ENCODE measurements around the gene MAPK10.

Gene MAPK10

DNA sequence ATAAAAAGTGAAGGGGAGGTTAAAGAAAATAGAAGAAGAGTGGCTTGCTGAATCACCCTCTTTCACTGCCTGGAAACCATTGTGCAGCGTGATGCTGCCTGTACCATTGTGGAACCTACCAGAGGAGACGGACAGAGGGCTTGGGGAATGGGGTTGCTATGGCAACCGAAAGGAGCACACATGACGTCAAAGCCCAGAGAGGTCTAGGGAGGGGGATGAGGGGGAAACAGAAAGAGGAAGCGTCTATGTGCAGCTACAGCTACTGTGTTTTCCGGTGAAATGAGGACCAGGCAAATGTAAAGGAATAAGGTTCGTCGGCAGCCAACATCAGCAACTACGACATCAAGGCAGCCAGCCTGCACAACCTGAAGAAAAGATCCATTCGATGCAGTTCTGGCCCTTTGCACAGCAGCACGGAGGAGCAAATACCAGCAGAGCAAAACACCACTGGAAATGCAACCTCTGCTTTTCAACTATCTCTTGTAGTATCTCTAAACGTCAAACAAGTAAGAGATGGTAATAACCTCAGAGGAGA is at the start of gene MAPK10:
Gene MAPK10 (minus strand): TSS at position 110 of the 535 bp plus-strand sequence.
- peak; percentile 73 for DNase-seq

DNA sequence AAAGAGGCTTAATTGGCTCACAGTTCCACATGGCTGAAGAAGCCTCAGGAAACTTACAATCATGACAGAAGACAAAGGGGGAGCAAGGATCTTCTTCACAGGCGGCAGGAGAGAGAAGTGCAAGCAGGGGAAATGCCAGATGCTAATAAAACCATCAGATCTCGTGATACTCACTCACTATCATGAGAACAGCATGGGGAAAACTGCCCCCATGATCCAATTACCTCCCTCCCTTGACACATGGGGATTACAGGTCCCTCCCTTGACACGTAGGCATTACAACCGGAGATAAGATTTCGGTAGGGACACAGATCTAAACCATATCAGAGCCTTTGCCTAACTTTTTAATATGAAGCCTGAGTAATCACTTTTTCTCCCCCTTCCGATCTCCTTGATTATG is 43.7 kb upstream of the MAPK10 start:
- DNase-seq, result no peak

DNA sequence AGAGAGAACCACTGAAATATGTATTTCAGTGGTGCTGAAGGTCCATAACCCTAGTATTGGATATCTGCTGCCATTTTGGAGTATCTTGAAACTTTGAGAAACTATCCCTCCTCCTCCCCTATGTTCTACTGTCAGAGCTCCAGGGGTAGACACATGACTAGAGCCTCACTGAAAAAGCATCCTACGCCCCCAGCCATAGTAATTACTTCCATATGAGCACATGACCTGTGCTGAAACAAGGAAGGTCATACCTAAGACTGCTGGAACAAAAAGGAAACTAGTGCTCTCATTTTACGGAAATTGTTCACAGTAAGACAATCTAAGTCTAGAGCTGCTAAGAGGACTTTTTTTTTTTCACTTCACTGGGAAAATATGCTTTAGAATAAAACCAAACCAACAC is 42.0 kb upstream of the MAPK10 start:
- no peak for DNase-seq

DNA sequence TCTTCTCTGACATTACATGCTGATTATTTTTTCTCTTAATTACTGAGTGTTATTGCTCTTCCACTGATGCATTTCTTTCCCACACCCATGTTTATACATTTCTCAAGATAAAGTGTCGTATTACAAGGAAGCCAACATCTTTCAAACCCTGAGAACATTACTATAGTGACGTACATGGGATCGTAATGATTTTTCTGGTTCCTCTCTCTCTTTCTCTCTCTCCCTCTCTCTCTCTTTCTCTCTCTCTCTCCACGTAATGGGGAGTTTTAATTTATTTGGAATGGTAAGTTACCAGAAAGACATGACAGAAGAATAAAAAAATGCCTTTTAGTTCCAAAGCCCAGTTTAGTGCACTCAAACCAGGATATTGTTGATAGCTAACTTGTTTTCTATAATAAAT is 40.4 kb upstream of the MAPK10 start:
- no peak for DNase-seq

DNA sequence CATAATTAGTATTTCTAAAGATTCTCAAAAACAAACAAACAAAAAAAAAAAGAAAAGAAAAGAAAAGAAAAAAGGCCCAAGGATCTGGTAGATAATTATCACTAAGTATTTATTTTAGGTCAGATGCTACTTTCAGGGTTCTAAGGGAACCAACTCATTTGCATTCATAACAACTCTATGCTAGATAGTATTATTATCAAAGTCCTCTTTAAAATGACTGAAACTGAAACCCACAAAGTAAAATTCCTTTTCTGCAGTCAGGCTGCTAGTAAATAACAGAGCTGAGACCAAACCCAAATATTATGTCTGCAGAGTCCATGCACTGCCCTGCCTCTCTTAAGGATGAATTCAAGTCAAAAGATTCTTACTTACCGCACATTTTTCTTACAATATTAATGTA is 38.3 kb upstream of the MAPK10 start:
- DNase-seq, result no peak

DNA sequence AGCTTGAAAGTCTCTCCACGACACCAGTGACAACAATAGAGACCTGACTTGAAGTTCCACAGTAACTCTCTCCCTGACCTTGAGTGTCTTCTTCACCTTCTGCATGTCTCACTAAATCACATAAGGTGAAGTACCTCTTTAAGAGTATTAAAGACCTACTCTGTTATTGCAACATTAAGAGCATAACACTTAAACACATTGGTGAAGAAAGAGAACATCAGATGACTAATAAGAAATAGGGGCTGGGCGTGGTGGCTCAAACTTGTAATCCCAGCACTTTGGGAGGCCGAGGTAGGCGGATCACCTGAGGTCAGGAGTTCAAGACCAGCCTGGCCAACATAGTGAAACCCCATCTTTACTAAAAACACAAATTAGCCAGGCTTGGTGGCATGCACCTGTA is 33.9 kb upstream of the MAPK10 start:
- no peak for DNase-seq

DNA sequence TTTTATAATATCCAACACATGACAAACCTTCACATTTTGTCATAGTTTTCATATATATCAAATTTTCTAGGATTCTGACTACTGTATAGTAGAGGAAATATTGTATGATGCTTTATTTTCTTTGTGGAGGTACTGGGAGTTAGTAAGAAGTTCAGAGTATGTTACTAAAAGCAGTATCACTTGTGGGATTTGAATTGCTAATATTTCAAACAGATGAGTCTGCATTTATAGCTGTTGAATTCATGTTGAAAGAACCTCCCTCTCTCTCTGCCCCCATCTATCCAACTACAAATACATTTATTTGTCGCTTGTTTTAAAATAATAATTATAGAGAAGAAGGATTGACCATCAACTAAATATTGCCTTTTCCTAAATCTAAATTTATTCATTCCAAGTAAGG is 29.8 kb upstream of the MAPK10 start:
- no peak for DNase-seq

DNA sequence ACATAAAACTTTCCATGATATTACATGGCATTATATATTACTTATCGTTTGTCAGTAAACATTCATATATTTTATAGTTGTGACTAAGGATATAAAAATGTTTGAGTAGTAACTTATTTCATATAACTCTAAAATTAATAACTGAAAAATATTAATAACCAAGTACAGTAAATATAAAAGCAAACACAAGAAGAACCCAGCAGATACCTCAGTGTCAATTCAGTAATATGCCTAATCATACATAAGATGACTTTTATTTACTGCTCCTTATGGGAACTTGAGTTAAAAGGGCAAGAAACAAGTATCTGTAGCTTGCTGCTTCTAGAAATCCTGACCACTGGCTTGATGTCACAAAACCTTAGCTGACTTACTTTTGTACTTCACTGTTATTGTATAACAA is 28.4 kb upstream of the MAPK10 start:
- DNase-seq, result no peak

DNA sequence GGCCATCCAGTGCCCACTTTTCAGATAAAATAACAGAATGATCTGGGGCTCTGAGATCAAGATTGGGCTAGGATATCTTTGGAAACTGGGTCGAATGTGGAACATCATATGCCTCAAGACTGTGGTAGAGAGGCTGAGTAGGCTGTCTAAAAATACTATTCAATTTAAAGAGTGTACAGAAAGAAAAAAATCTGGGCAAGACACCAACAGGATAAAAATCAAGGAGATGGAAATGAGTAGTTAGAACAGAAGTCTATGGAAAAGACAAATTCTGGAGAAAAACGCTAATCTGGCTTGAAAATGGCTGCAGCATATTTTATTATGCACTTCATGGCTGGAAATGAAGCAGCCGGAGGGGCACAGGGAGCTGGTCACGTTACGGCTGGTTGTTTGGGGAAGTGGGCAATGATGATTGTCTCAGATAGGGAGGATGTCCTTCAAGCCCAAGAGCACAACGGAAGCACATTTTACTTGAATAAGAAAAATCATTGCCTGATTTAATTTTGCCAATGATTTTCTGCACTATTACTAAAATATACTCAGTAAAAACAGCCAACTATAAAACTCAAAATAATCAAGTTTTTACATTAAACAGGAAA is 27.1 kb upstream of the MAPK10 start:
- no peak for DNase-seq

DNA sequence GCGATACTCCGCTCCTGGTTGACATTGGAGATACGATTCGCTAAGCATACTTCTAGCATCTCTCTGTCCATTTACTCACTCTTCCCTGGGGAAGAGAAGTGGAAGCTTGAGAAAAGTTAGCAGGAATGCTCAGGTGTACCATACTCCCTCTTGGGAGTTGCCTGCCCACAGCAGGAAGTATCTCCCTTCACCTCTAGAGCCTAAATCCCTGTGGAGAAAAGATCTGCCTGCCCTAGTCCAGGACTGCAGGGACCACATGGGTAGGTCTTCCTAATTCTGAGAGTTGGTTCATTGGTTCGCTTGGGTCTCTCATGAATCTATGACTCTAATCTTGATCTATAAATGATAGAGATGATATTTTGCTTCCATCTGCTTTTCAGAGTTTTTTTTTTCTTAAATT is 26.3 kb upstream of the MAPK10 start:
- DNase-seq, result no peak

DNA sequence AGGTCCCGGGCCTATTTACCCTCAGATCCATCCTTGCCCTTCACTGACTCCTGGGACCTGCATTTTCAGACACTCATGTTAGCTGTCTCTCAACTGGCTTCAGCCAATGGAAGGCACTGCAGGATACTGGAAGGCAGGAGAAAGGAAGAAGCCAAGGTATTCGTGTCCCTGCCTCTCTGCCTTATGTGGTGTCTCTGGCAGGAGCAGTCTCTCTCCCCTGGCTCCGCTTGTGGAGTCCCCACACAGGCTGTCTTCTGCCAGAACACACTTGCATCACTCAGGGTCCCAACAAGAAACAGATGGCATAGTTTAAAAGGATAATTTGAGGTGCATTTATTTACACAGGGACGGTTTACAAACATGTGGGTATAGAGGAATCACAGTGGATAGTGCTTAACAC is 21.6 kb upstream of the MAPK10 start:
- DNase-seq, result no peak

DNA sequence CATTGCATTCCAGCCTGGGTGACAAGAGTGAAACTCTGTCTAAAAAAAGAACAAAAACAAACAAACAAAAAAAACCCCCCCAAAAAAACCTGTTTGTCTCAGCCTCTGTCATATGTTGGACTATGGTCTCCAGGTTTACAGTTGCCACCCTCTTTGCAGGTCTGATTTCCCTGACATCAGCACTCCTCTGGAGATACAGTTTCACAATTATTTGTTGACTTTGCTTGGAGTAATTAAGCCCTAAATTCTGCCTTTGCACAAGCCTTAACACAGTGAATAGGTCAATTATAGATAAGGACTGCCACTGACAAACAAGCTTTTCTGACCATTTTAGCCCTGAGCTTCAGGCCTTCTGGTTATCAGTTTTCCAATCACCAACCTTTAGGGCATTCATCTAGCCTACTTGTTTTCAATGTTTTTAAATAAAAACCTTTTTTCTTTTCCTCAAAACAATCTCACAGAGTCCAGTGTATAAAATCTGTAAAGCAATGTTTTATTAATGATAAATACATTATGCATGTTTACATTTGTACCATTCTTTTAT is 20.4 kb upstream of the MAPK10 start:
- no peak for DNase-seq

DNA sequence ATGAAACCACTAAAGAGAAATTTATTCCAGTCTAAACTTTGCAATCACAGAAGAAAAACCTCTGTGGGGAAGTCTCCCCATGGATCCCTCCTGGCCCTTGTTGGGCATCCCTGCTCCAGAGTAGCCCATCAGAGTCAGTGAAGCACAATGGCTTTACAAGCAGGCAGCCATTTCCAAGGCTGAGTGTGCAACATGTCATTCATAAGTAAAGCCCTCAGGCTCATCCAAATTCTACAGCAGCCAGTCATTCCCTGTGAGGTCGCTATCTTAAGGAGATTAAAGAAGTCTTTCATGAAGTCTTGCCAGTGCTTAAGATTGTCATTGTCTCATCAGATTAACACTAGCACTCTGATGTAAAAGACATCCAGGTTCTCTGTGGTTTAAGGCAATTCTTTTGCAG is 17.0 kb upstream of the MAPK10 start:
- no peak for DNase-seq

DNA sequence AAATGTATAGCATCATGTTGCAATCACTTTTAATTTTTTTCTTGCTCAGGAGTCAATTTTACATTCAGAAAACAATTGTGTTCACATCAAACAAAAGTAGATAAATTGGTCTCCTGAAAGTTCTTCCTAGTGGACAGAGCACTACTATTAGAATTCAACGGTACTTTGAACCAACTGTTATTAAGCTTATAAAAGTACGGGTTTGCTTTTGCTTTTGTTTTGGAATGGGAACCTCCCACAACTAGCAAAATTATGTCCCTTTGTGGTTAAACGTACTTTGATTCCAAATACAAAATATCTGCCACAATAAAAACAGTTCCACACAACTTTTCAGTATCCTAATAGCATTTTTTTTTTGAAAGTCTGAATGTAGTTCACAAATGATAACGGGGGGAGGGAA is 8.6 kb upstream of the MAPK10 start:
- no peak for DNase-seq

DNA sequence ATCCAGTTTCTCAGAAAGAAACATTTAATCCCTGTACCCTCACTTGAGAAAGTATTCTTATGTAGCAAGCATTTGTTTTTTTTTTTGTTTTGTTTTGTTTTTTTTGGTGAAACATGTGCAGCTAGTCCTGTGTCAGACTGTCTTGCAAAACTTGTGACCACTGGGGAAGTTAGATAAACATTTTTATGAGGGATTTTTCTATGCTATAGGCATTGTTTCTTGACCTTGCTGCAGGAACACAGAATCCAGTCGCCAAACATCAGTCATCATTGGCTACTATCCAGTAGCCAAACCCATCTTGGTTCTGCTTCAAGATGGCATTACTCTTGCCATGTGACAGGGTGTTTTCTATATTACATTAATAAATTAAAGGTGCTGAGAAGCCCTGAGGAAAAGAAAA is 7.7 kb upstream of the MAPK10 start:
- DNase-seq, result no peak

DNA sequence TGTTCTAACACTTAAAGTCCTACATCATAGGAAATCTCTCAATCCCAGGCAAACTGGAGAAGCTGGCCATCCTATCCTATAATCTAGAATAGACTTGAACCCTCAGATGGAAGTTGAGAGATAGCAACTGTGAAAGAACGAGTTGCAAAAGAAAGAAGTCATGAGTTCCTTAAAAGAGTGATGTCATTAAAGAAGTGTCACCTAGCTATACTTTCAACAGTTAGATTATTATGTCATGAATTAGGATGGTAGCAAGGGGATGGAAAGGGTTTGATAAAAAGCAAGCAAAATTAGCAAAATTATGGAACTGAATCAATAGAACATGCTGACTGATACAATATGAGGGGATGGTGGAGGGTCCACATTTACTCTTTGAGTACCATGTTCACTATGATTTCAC is 7.1 kb upstream of the MAPK10 start:
- no peak for DNase-seq

DNA sequence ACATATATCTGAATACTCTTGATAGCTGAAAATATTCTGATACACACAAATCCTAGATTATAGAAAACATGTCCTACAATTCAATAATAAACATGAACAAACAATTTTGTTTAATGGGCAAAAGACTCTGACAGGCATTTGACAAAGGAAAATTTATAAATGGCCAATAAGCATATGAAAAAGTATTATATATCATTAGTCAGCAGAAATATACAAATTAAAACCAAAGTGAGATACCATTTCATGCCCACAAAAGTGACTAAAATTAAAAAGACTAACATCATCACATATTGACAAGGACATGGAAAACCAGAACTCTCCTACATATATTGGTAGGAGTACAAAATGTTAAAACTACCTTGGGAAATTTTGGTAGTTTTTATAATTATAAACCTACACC is 2.7 kb upstream of the MAPK10 start:
- no peak for DNase-seq

DNA sequence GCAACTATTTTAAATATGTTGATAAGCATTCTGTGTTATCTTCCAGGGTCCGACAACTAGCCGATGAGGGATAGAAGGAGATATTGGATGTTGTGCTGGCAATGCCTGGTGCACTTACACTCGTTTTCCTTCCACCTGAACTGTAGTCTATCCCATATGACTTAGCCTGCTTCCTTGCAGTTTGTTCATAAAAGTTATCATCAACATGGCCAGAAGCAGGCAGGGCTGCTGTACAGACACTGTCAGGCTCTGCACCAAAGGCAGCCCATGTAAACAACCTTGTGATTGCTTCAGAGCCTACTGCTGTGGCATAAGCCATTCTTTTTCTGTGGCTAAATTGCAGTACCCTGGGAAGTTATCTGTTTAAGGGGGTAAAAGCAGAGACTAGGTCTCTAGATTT is 1.6 kb downstream of the MAPK10 start:
- DNase-seq, result no peak

DNA sequence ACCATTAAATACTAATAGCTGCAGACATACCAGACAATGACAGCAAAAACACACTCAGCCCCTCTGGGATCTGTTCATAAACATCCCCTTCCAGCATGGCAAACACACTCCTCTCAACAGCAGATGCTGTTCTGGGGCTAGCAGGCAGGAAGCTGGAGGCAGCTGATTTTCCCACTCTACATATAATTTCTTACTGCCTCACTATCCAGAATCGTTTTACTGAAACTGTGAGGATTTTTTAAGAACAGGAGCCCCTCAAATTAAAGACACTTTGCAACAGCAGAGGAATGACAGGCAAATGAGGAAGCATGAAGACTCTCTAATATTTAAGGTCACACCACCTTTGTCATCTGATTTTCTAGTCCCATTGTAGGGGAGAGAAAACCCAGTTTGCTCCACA is 2.2 kb downstream of the MAPK10 start:
- no peak for DNase-seq

DNA sequence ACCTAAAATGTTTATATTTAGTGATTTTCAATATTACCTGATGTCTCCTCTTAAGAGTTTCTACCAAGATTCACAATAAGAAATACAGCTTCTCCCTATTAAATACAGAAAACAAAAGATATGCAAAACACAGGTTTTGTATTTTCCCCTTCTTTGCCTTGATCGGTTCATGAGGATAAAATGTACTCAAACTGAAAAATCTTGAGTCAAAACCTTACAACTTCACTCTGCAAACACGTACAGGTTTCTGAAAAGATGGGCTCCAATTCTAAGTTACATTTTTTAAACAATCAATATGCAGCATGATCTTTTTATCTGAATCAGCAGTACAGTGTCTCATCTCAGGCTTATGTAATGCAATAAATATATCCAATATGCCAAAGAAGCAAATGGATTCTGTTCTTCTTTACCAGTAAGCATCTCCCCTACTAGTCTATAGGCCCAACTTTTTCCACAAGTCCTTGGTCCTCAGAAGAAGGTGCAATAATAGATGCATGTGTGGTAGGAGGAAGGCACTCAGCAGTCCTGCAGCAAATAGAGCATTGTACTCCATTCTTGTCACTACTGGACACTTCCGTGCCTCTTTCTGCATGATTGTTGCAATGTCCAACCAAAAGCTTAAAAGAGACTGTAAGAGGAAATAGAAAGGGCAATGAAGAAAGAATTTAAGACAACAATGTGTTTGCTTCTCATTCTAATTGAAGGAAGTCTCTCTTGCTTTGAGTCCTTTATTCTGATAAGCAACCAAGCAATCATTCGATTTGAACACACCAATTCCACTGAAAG is 3.2 kb downstream of the MAPK10 start:
- DNase-seq, result peak; percentile 52

DNA sequence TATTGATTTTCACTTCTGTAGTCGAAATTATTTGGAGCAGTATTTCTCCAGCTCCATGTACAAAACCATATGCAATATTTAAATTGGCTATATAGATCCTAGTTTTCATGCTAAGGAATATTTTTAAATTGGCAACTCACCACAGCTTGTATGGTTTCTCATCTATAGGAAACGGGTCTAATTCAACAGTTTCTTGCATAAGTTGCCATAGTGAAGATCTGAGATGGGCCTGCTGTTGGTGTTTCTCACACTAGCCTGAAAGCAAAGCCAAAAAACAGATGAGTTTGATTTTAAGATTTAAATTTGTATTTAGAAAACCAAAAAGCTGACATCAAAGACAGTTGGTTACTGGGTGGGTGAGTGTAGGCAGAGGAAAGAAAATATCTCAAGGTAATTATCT is 5.5 kb downstream of the MAPK10 start:
- DNase-seq, result no peak

DNA sequence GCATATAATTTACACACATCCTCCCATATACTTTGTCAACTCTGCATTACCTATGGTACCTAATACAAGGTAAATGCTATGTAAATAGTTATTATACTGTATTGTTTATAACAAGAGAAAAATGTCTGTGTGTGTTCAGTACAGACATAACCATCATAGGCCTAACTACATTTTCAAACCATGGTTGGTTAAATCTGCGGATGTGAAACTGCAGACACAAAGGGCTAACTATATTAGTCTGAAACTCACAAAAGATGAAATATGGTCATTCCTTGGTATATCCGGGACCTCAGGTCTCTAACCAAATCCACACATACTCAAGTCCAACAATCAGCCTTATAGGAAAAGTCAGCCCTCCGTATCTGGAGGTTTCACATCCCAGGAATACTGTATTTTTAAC is 13.5 kb downstream of the MAPK10 start:
- no peak for DNase-seq

DNA sequence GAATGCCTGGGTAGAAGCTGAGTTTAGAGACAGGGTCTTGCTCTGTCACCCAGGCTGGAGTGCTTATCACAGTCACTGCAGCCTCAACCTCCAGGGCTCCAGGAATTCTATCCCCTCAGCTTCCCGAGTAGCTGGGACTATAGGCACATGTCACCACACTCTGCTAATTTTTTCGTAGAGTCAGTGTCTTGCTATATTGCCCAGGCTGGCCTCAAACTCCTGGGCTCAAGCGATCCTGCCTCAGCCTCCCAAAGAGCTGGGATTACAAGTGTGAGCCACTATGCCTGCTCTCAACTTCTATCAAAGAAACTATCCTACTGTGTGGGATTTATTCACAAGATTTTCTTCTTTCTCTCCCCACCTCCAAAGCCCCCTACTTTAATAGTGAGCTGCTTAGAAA is 15.7 kb downstream of the MAPK10 start:
- DNase-seq, result no peak

DNA sequence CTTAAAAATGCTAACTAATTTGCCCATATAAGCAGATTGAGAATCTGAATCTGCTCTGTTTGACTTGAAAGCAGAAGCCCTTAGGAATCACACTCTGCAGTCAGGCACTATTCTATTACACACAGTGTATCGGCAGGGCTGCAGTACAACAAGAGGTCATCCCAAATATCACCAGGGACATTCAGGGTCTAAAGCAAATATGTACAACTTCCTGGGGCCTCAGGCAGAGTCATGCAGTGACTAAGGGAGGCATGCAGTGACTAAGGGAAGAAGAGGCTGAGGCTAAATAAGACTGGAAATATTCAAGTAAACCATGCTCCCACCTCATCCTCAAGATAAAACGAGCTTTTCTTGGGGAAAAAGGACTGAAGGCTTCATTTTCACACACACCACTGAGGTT is 20.9 kb downstream of the MAPK10 start:
- no peak for DNase-seq

DNA sequence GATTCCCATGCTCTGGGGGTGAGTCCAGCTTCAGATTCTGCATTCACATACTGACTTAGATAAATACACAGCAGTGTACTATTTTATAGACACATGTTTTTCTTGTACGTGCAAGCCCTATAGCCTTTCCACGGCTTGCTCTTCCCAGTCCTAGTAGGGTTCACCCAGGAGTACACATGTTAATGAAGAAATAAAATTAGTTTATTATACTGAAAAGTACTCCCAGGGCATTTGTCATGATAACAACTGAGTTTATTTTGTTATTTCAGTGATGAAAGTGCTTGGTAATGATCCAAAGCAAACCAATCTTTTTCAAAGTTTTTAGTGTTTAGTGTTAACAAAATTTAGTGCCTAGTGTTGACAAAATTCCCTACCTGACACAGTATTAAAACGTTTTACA is 21.3 kb downstream of the MAPK10 start:
- DNase-seq, result no peak
